ENCODE results near the gene RAI1. TPM values are rescaled to one million over a fixed set of nuclear protein-coding genes. Genes with fewer than 3 reads are reported as not detected.

RAI1 gene
- total RNA-seq, 2 experiments from 2014 or later: 9.2 to 12.0 TPM

- Mint-ChIP-seq H3K4me3 (no peak overlapping the region), H3K27me3 (ENCODE audit: low read depth) (peaks cover 2% of the 10 kb centered on the region), H3K4me1 (ENCODE audit: low read depth) (peaks cover 9% of the 10 kb centered on the region), H3K9me3 (no peaks in the 10 kb centered on the region), H3K36me3 (ENCODE audit: low read depth) (no peaks in the 10 kb centered on the region), H3K27ac (no peak overlapping the region)
- CTCF ChIA-PET: no interaction called here
- intact Hi-C loops (cut with micrococcal nuclease): no loop called here
- DNase-seq: no peak
Measured at GRCh38 chr17:17779015-17779611, 97.9 kb downstream of the RAI1 start.

- CTCF ChIA-PET: interaction anchor here (0.6 kb wide), 1 partner anchor 18 kb away, joined by 3 read pairs; no protein-coding TSS in a partner anchor
- Mint-ChIP-seq H3K27me3 (ENCODE audit: low read depth) (peaks cover 2% of the 10 kb centered on the region), H3K9me3 (no peaks in the 10 kb centered on the region), H3K4me3 (peak overlapping the region; percentile 31), H3K36me3 (ENCODE audit: low read depth) (no peaks in the 10 kb centered on the region), H3K27ac (no peak overlapping the region), H3K4me1 (ENCODE audit: low read depth) (peaks cover 21% of the 10 kb centered on the region)
- no peak for DNase-seq
- intact Hi-C loops (cut with micrococcal nuclease): no loop called here
Measured at GRCh38 chr17:17780922-17781590, 99.8 kb downstream of the RAI1 start.

- DNase-seq: peak; percentile 46
- intact Hi-C loops (cut with micrococcal nuclease): loop anchor here (2.0 kb wide), 1 partner anchor 55 kb away; no protein-coding TSS in a partner anchor
- H3K27me3 Mint-ChIP-seq (ENCODE audit: low read depth): peaks cover 2% of the 10 kb centered on the region
- CTCF ChIA-PET: interaction anchor here (0.6 kb wide), 1 partner anchor 19 kb away, joined by 3 read pairs; no protein-coding TSS in a partner anchor
- no peak overlapping the region for H3K27ac Mint-ChIP-seq
- H3K36me3 Mint-ChIP-seq (ENCODE audit: low read depth): no peaks in the 10 kb centered on the region
- peaks cover 21% of the 10 kb centered on the region for H3K4me1 Mint-ChIP-seq (ENCODE audit: low read depth)
- H3K9me3 Mint-ChIP-seq: no peaks in the 10 kb centered on the region
- peak overlapping the region; percentile 58 for H3K4me3 Mint-ChIP-seq
Measured at GRCh38 chr17:17781591-17782496, 100.6 kb downstream of the RAI1 start.

DNA sequence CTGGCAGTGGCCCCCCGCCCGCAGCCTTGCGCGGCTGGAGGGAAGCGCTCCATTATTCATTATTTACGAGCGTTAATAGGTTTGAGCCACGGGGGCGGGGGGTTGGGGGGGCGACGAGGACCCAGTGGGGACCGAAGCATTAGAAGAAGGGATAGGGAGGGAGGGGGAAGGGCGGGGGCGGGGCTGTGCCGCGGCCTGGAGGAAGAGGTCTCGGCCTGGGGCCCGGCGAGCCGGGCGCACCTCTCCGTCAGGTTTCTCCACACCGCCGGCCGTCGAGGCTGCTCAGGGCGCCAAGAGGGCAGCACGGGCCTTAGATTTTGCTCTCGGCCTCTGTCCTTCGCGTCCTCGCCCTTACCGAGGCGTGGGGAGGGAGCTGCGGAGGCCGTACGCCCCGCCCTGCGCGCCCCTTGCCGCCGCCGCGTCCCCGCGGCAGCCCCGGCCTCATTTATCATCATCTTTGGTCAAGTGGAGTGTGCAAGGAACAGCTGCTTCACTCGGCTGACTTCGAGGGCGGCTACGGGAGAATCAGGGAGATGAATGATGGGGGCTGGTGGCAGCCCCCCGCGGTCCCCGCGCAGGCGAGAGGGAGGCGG, 101.4 kb downstream of the RAI1 start:
- Mint-ChIP-seq H3K4me3 (peak overlapping the region; percentile 70), H3K4me1 (ENCODE audit: low read depth) (peaks cover 21% of the 10 kb centered on the region), H3K9me3 (no peaks in the 10 kb centered on the region), H3K27ac (no peak overlapping the region), H3K27me3 (ENCODE audit: low read depth) (peaks cover 2% of the 10 kb centered on the region), H3K36me3 (ENCODE audit: low read depth) (no peaks in the 10 kb centered on the region)
- CTCF ChIA-PET: no interaction called here
- intact Hi-C loops (cut with micrococcal nuclease): loop anchor here (1.0 to 2.0 kb wide), 3 partner anchors 10 to 56 kb away; no protein-coding TSS in a partner anchor
- DNase-seq: no peak

- CTCF ChIA-PET: interaction anchor here (1.5 kb wide), 1 partner anchor 44 kb away, joined by 4 read pairs; no protein-coding TSS in a partner anchor
- H3K27ac Mint-ChIP-seq: no peak overlapping the region
Measured at GRCh38 chr17:17783116-17783824, 102.0 kb downstream of the RAI1 start.

DNA sequence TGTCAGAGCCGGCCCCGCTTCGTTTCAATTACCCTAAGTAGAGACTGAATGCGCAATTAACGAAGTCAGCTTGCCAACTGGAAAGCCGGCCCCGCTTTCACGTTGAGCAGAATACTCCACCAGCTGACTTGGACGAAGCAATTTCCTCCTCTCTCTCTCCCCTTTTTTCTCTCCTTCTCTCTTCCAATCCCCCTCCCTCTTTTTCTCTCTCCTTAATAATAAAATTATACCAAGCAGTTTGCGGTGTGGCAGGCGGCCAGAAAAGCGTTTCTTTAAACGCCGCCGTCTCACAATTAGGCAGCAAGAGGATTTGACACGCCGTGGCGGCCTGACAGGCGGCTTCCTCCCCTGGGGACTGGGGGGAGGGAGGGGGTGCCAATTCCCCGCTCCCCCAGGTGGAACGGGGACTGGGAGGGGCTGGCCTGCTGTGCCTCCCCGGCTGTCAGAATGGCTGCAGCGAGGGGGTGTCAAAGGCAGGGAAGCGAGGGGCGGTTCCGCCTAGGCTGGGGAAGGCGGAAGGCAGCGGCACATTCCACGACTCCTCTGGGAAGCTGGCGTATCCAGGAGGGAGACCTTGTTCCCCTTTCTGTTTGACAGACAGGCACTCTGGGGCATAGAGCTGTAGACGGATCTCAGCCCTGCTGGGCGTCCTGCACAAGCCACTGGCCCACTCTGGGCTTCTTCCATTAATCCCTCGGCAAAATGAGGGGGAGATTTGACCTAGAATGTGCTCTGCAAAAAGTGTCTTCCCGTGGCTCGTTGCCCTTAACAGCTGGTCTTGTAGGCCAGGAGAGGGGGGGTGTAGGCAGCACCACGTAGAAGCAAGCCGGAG, 102.8 kb downstream of the RAI1 start:
- peaks cover 2% of the 10 kb centered on the region for H3K27me3 Mint-ChIP-seq (ENCODE audit: low read depth)
- CTCF ChIA-PET: interaction anchor here (0.6 to 1.5 kb wide), 4 partner anchors 45 to 78 kb away, joined by 3 to 4 read pairs (median 3); no protein-coding TSS in a partner anchor
- no peaks in the 10 kb centered on the region for H3K9me3 Mint-ChIP-seq
- peak; percentile 56 for DNase-seq
- no peaks in the 10 kb centered on the region for H3K36me3 Mint-ChIP-seq (ENCODE audit: low read depth)
- H3K4me1 Mint-ChIP-seq (ENCODE audit: low read depth): peaks cover 21% of the 10 kb centered on the region
- no peak overlapping the region for H3K27ac Mint-ChIP-seq
- intact Hi-C loops (cut with micrococcal nuclease): loop anchor here (1.0 to 2.0 kb wide), 4 partner anchors 8 to 101 kb away; no protein-coding TSS in a partner anchor
- H3K4me3 Mint-ChIP-seq: peak overlapping the region; percentile 66

More at GRCh38 chr17:17783116-17783824, 102.0 kb downstream of the RAI1 start:
- H3K27me3 Mint-ChIP-seq (ENCODE audit: low read depth): peaks cover 2% of the 10 kb centered on the region
- intact Hi-C loops (cut with micrococcal nuclease): loop anchor here (1.0 to 2.0 kb wide), 3 partner anchors 9 to 56 kb away; no protein-coding TSS in a partner anchor
- no peaks in the 10 kb centered on the region for H3K36me3 Mint-ChIP-seq (ENCODE audit: low read depth)
- H3K4me3 Mint-ChIP-seq: peak overlapping the region; percentile 70
- H3K4me1 Mint-ChIP-seq (ENCODE audit: low read depth): peaks cover 21% of the 10 kb centered on the region
- H3K9me3 Mint-ChIP-seq: no peaks in the 10 kb centered on the region
- DNase-seq: peak; percentile 71

GRCh38 chr17:17784657-17785267, 103.5 kb downstream of the RAI1 start:
- CTCF ChIA-PET: interaction anchor here (0.6 to 1.5 kb wide), 7 partner anchors 21 to 309 kb away, joined by 3 to 4 read pairs (median 3); no protein-coding TSS in a partner anchor
- H3K4me1 Mint-ChIP-seq (ENCODE audit: low read depth): peaks cover 21% of the 10 kb centered on the region
- H3K4me3 Mint-ChIP-seq: no peak overlapping the region
- peaks cover 2% of the 10 kb centered on the region for H3K27me3 Mint-ChIP-seq (ENCODE audit: low read depth)
- no peaks in the 10 kb centered on the region for H3K9me3 Mint-ChIP-seq
- H3K36me3 Mint-ChIP-seq (ENCODE audit: low read depth): no peaks in the 10 kb centered on the region
- intact Hi-C loops (cut with micrococcal nuclease): loop anchor here (2.0 kb wide), 1 partner anchor 102 kb away; no protein-coding TSS in a partner anchor
- H3K27ac Mint-ChIP-seq: no peak overlapping the region
- DNase-seq: peak; percentile 43

DNA sequence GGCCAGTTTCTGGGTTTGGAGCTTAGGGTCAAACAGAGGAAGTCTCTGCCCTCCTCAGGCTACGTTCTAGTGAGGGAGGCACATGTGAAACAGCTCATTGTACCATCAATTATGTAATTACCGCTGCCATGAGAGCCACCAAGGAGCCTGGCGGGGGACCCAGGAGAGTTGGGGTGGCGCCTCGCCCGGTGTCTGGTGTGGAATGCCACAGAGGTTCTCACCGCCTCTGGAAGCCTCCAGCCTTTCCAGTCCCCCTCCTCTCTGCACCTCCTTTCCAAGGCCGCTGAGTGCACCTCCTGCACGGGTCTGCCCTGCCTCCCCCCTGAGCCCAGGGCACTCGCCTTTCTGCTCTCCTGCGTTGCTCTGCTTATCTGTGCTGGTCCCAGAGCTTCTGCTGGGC, 104.1 kb downstream of the RAI1 start:
- no peak overlapping the region for H3K4me3 Mint-ChIP-seq
- no peaks in the 10 kb centered on the region for H3K9me3 Mint-ChIP-seq
- CTCF ChIA-PET: interaction anchor here (0.7 to 1.1 kb wide), 4 partner anchors 21 to 308 kb away, joined by 3 to 4 read pairs (median 3); no protein-coding TSS in a partner anchor
- peaks cover 21% of the 10 kb centered on the region for H3K4me1 Mint-ChIP-seq (ENCODE audit: low read depth)
- intact Hi-C loops (cut with micrococcal nuclease): loop anchor here (2.0 kb wide), 1 partner anchor 103 kb away; no protein-coding TSS in a partner anchor
- DNase-seq: no peak
- no peak overlapping the region for H3K27ac Mint-ChIP-seq
- no peaks in the 10 kb centered on the region for H3K36me3 Mint-ChIP-seq (ENCODE audit: low read depth)
- peaks cover 2% of the 10 kb centered on the region for H3K27me3 Mint-ChIP-seq (ENCODE audit: low read depth)

- Mint-ChIP-seq H3K4me3 (no peak overlapping the region), H3K4me1 (ENCODE audit: low read depth) (peaks cover 20% of the 10 kb centered on the region), H3K27me3 (ENCODE audit: low read depth) (no peaks in the 10 kb centered on the region), H3K9me3 (no peaks in the 10 kb centered on the region), H3K36me3 (ENCODE audit: low read depth) (no peaks in the 10 kb centered on the region), H3K27ac (no peak overlapping the region)
- CTCF ChIA-PET: interaction anchor here (0.7 kb wide), 1 partner anchor 1295 kb away, joined by 6 read pairs; the partner anchor contains the start of gene LRRC75A
- intact Hi-C loops (cut with micrococcal nuclease): no loop called here
- DNase-seq: no peak
Measured at GRCh38 chr17:17786998-17787397, 105.7 kb downstream of the RAI1 start.

DNA sequence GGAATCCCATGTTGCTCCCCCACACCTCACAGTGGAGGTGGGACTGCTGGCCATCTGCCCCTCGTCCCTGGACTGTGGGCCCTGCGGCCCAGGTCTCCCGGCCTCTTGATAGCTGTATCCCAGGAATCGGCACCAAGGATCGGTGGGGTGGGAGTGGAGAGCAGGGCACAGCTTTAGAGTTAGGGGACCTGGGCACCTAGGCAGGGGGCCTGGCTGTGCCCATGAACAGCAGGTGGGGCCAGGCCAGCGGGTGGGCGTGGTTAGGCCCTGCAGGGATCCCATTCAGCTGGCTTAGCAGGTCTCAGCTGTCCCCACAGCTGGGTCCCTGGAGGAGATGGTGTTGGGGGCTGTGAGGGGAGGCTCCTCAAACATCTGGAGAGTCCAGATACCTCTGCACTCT, 106.3 kb downstream of the RAI1 start:
- CTCF ChIA-PET: interaction anchor here (0.7 kb wide), 1 partner anchor 1296 kb away, joined by 6 read pairs; the partner anchor contains the start of gene LRRC75A
- Mint-ChIP-seq H3K27ac (no peak overlapping the region), H3K27me3 (ENCODE audit: low read depth) (no peaks in the 10 kb centered on the region), H3K4me1 (ENCODE audit: low read depth) (peaks cover 22% of the 10 kb centered on the region), H3K4me3 (no peak overlapping the region), H3K9me3 (no peaks in the 10 kb centered on the region), H3K36me3 (ENCODE audit: low read depth) (no peaks in the 10 kb centered on the region)
- no peak for DNase-seq
- intact Hi-C loops (cut with micrococcal nuclease): no loop called here

Data from activated naive CD4-positive, alpha-beta T cell treated with anti-CD3 and anti-CD28 coated beads for 36 hours (primary cell).